SK-N-SH (cell line): ENCODE data around the gene ATP5F1D. TPM values are rescaled to one million over a fixed set of nuclear protein-coding genes. Genes with fewer than 3 reads are reported as not detected.

Source experiments
- CTCF ChIA-PET: fragments of 300-600, 350-600 bp; formaldehyde crosslinking; extraction: SDS; loops from one replicate; lab custom pipeline; 2021; lab: Yijun Ruan, JAX
- POLR2A ChIA-PET: fragments of 350-600 bp; sonication (Branson Sonifier 250); formaldehyde crosslinking; extraction: SDS; loops from one replicate; lab custom pipeline; 2020; ENCODE audit warnings: antibody characterized with exemption, inconsistent platforms; lab: Yijun Ruan, JAX
- DNase-seq: peaks from one replicate; pipeline ENCODE4 v3.0.0; 2012
- H2AFZ ChIP-seq: fragments of 200-600 bp; sonication (generic); 2 replicates; pipeline ENCODE4 v1.8.1; 2016; ENCODE audit warnings: antibody characterized with exemption, mild to moderate bottlenecking, low read depth
- H3F3A ChIP-seq: fragments of 200-600 bp; sonication (generic); replicated peaks from 2 replicates; pipeline ENCODE3; 2016; ENCODE audit warnings: antibody characterized with exemption, mild to moderate bottlenecking; ENCODE audit not compliant: insufficient read depth
- H3K27ac ChIP-seq, 2 experiments: fragments of 200-500 bp in 1 of 2; fragments of 200-600 bp in 1 of 2; sonication (Bioruptor generic) in 1 of 2; sonication (generic), shearing (Covaris generic) in 1 of 2; 2 replicates each; pipeline versions ENCODE4 v1.5.1 to v1.6.1; 2014 to 2016; ENCODE audit warnings: low read depth in 2 of 2, inconsistent platforms in 1 of 2, low read length in 1 of 2, mild to moderate bottlenecking in 1 of 2, mixed read lengths in 1 of 2
- H3K27me3 ChIP-seq: fragments of 200-600 bp; sonication (generic), shearing (Covaris generic); 2 replicates; pipeline ENCODE4 v1.6.1; 2016; ENCODE audit warnings: mixed run types; ENCODE audit not compliant: insufficient read depth
- H3K36me3 ChIP-seq, 2 experiments: fragments of 200-500 bp in 1 of 2; fragments of 200-600 bp in 1 of 2; sonication (Bioruptor generic) in 1 of 2; sonication (generic) in 1 of 2; replicated peaks in 1 of 2; 2 replicates each; pipeline versions ENCODE3 to v1.5.1; 2014 to 2016; ENCODE audit warnings: low read length in 1 of 2, mild to moderate bottlenecking in 1 of 2; ENCODE audit not compliant: insufficient read depth in 2 of 2, control insufficient read depth in 1 of 2
- H3K4me1 ChIP-seq, 2 experiments: fragments of 200-500 bp in 1 of 2; fragments of 200-600 bp in 1 of 2; sonication (Bioruptor generic) in 1 of 2; sonication (generic), shearing (Covaris generic) in 1 of 2; 2 replicates each; pipeline versions ENCODE4 v1.5.1 to v1.6.1; 2014 to 2016; ENCODE audit warnings: low read depth in 1 of 2, low read length in 1 of 2, mixed run types in 1 of 2; ENCODE audit not compliant: insufficient read depth in 2 of 2, control insufficient read depth in 1 of 2
- H3K4me2 ChIP-seq: fragments of 200-600 bp; sonication (generic), shearing (Covaris generic); 2 replicates; pipeline ENCODE4 v1.6.1; 2017; ENCODE audit warnings: mixed run types
- H3K4me3 ChIP-seq, 2 experiments: fragments of 200-500 bp in 1 of 2; fragments of 200-600 bp in 1 of 2; sonication (Bioruptor generic) in 1 of 2; sonication (generic), shearing (Covaris generic) in 1 of 2; 2 replicates each; pipeline versions ENCODE4 v1.5.1 to v1.8.1; 2014 to 2016; ENCODE audit warnings: low read depth in 2 of 2, inconsistent platforms in 1 of 2, low read length in 1 of 2, mild to moderate bottlenecking in 1 of 2, mixed read lengths in 1 of 2, moderate library complexity in 1 of 2
- H3K79me2 ChIP-seq: fragments of 200-600 bp; sonication (generic); 2 replicates; pipeline ENCODE4 v1.8.1; 2017; ENCODE audit warnings: mild to moderate bottlenecking; ENCODE audit not compliant: insufficient read depth
- H3K9ac ChIP-seq: fragments of 200-600 bp; sonication (generic); 2 replicates; pipeline ENCODE4 v1.6.1; 2017; ENCODE audit warnings: mixed run types
- H3K9me2 ChIP-seq: fragments of 200-600 bp; sonication (generic); 2 replicates; pipeline ENCODE4 v1.6.1; 2017; ENCODE audit warnings: mixed run types
- H3K9me3 ChIP-seq: fragments of 200-600 bp; sonication (generic); 2 replicates; pipeline ENCODE4 v1.6.1; 2017; ENCODE audit warnings: mixed run types, mild to moderate bottlenecking, moderate library complexity
- H4K20me1 ChIP-seq: fragments of 200-600 bp; sonication (generic); 2 replicates; pipeline ENCODE4 v1.6.1; 2017; ENCODE audit warnings: mild to moderate bottlenecking, mixed run types; ENCODE audit not compliant: insufficient read depth
- EP300 ChIP-seq, 2 experiments: IDR thresholded peaks; 2 replicates each; pipeline versions ENCODE4 v1.4.0 to v1.6.1; 2012; ENCODE audit warnings: borderline replicate concordance in 1 of 2, low read depth in 1 of 2, low read length in 1 of 2
- EZH2phosphoT487 ChIP-seq: fragments of 200-600 bp; sonication (generic); IDR thresholded peaks from 2 replicates; pipeline ENCODE4 v1.6.1; 2017; ENCODE audit warnings: low read depth, mixed run types, mild to moderate bottlenecking, antibody characterized with exemption, moderate library complexity, borderline replicate concordance
- FOXJ3 ChIP-seq: sonication (generic); formaldehyde crosslinking; IDR thresholded peaks from 2 replicates; pipeline ENCODE4 v1.5.1; 2020; ENCODE audit warnings: mild to moderate bottlenecking, missing genetic modification reagents
- FOXM1 ChIP-seq: IDR thresholded peaks from 2 replicates; pipeline ENCODE4 v1.4.0; 2012; ENCODE audit warnings: low read depth, mild to moderate bottlenecking
- GABPA ChIP-seq: IDR thresholded peaks from 2 replicates; pipeline ENCODE4 v1.4.0; 2012; ENCODE audit warnings: low read depth, mild to moderate bottlenecking
- GATA2 ChIP-seq: sonication (generic); formaldehyde crosslinking; IDR thresholded peaks from 2 replicates; pipeline ENCODE4 v1.5.0; 2020; ENCODE audit warnings: mild to moderate bottlenecking, missing genetic modification reagents
- JUND ChIP-seq: IDR thresholded peaks from 2 replicates; pipeline ENCODE4 v1.4.0; 2012
- MEF2A ChIP-seq: IDR thresholded peaks from 2 replicates; pipeline ENCODE4 v1.4.0; 2012; ENCODE audit warnings: low read depth, borderline replicate concordance
- POLR2AphosphoS5 ChIP-seq: IDR thresholded peaks from 2 replicates; pipeline ENCODE4 v1.6.1; 2012; ENCODE audit warnings: low read depth, low read length
- RAD21 ChIP-seq: IDR thresholded peaks from 2 replicates; pipeline ENCODE4 v1.6.1; 2012; ENCODE audit warnings: mild to moderate bottlenecking, low read length
- SIN3A ChIP-seq: IDR thresholded peaks from 2 replicates; pipeline ENCODE4 v1.6.1; 2012; ENCODE audit warnings: low read depth, mild to moderate bottlenecking, low read length, moderate library complexity, borderline replicate concordance
- TAF1 ChIP-seq: IDR thresholded peaks from 2 replicates; pipeline ENCODE4 v1.6.1; 2012; ENCODE audit warnings: low read depth, mild to moderate bottlenecking, low read length, moderate library complexity, borderline replicate concordance
- TEAD4 ChIP-seq: IDR thresholded peaks from 2 replicates; pipeline ENCODE4 v1.4.0; 2012; ENCODE audit warnings: mild to moderate bottlenecking, borderline replicate concordance; ENCODE audit not compliant: insufficient read depth
- WGBS: methylation state at CpG from one replicate; pipeline ENCODE4 v1.1.6; 2017; ENCODE audit warnings: low lambda C conversion rate; 5-methylcytosine and 5-hydroxymethylcytosine counted together
- polyA plus RNA-seq, 3 experiments: library from polyadenylated mRNA; depleted of rRNA; stranded (reverse); fragments of >200 nt; gene quantifications; 2 replicates each; pipeline ENCODE4 v1.2.3, GENCODE V29; 2012
- TF ChIP-seq, protein P1 (sequence below): fragments of 150-350 bp; IDR thresholded peaks from 2 replicates; pipeline ENCODE4 v1.6.1; 2017; ENCODE audit warnings: antibody characterized with exemption, low read length, low read depth, borderline replicate concordance
- TF ChIP-seq, protein P2 (sequence below): IDR thresholded peaks from 2 replicates; pipeline ENCODE4 v1.6.1; 2012; ENCODE audit warnings: mild to moderate bottlenecking, low read depth, low read length, moderate library complexity
- TF ChIP-seq, protein P3 (sequence below): fragments of 150-350 bp; IDR thresholded peaks from 2 replicates; pipeline ENCODE4 v1.6.1; 2016; ENCODE audit warnings: mild to moderate bottlenecking, low read depth, low read length
- TF ChIP-seq, protein P4 (sequence below): IDR thresholded peaks from 2 replicates; pipeline ENCODE4 v1.4.0; 2012; ENCODE audit warnings: low read depth
- TF ChIP-seq, protein P5 (sequence below): IDR thresholded peaks from 2 replicates; pipeline ENCODE4; 2012

Gene ATP5F1D
- polyA plus RNA-seq, 1 of the 3 experiments (the other 2 are of a cell fraction): 226 TPM

DNA sequence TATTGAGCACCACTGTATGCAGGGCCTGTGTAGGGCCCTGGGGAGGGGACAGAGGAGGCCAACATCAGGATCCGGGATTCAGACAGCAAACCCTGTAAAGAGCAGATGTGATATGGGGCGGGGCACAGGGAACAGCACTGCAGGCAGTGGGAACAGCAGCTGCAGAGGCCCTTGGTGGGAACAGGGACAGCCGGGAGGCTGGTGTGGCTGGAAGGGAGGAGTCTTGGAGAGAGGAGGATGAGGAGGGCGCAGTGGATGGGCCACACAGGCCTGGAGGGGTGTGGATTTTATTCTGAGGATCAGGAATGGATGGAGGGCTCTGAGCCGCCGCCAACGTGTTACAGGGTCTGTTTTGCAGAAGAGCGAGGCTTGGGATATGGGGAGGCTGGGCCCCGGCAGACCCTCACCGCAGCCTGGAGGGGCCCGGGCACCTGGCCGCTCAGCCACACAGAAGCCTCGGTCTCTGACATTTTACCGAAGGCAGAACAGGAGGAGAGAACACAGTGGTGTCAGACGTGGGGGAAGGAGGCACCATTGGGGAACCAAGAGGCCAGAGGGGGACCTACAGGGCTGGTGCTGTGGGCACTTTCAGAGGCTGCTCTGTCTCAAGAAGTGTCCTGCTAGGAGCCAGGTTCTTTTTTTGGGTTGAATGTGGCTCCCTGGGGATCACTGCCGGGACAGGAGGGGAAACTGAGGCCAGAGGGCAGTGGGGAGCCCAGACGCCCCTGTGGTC is 51.0 kb downstream of the ATP5F1D start:
- Histone ChIP-seq H3F3A (no peaks in the 10 kb centered on the region), H3K27ac (no peak overlapping the region), H3K4me1 (peaks cover 0 to 7% of the 10 kb centered on the region in 2 experiments; a peak in 1 of 4 replicates), H4K20me1 (no peaks in the 10 kb centered on the region), H3K9me3 (no peaks in the 10 kb centered on the region), H2AFZ (no peak overlapping the region), H3K79me2 (no peaks in the 10 kb centered on the region), H3K4me2 (no peak overlapping the region), H3K9me2 (no peaks in the 10 kb centered on the region), H3K27me3 (no peaks in the 10 kb centered on the region), H3K4me3 (no peak overlapping the region), H3K9ac (no peak overlapping the region), H3K36me3 (no peaks in the 10 kb centered on the region)
- ChIA-PET POLR2A (no interaction called here), CTCF (no interaction called here)
- TF ChIP-seq FOXJ3 (no peak), EP300 (IDR thresholded peaks at IDR 0.05; ENCODE audit: borderline replicate concordance in 1 of 2, low read depth in 1 of 2, low read length in 1 of 2) (no peak), GATA2 (no peak), TEAD4 (no peak), POLR2AphosphoS5 (no peak), SIN3A (no peak), TAF1 (no peak), MEF2A (no peak), RAD21 (no peak), GABPA (no peak), JUND (no peak), FOXM1 (no peak), EZH2phosphoT487 (no peak)
- TF ChIP-seq, protein P1, sequence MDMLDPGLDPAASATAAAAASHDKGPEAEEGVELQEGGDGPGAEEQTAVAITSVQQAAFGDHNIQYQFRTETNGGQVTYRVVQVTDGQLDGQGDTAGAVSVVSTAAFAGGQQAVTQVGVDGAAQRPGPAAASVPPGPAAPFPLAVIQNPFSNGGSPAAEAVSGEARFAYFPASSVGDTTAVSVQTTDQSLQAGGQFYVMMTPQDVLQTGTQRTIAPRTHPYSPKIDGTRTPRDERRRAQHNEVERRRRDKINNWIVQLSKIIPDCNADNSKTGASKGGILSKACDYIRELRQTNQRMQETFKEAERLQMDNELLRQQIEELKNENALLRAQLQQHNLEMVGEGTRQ: no peak
- TF ChIP-seq, protein P2, sequence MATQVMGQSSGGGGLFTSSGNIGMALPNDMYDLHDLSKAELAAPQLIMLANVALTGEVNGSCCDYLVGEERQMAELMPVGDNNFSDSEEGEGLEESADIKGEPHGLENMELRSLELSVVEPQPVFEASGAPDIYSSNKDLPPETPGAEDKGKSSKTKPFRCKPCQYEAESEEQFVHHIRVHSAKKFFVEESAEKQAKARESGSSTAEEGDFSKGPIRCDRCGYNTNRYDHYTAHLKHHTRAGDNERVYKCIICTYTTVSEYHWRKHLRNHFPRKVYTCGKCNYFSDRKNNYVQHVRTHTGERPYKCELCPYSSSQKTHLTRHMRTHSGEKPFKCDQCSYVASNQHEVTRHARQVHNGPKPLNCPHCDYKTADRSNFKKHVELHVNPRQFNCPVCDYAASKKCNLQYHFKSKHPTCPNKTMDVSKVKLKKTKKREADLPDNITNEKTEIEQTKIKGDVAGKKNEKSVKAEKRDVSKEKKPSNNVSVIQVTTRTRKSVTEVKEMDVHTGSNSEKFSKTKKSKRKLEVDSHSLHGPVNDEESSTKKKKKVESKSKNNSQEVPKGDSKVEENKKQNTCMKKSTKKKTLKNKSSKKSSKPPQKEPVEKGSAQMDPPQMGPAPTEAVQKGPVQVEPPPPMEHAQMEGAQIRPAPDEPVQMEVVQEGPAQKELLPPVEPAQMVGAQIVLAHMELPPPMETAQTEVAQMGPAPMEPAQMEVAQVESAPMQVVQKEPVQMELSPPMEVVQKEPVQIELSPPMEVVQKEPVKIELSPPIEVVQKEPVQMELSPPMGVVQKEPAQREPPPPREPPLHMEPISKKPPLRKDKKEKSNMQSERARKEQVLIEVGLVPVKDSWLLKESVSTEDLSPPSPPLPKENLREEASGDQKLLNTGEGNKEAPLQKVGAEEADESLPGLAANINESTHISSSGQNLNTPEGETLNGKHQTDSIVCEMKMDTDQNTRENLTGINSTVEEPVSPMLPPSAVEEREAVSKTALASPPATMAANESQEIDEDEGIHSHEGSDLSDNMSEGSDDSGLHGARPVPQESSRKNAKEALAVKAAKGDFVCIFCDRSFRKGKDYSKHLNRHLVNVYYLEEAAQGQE: no peak
- TF ChIP-seq, protein P3, sequence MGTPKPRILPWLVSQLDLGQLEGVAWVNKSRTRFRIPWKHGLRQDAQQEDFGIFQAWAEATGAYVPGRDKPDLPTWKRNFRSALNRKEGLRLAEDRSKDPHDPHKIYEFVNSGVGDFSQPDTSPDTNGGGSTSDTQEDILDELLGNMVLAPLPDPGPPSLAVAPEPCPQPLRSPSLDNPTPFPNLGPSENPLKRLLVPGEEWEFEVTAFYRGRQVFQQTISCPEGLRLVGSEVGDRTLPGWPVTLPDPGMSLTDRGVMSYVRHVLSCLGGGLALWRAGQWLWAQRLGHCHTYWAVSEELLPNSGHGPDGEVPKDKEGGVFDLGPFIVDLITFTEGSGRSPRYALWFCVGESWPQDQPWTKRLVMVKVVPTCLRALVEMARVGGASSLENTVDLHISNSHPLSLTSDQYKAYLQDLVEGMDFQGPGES: no peak
- TF ChIP-seq, protein P4, sequence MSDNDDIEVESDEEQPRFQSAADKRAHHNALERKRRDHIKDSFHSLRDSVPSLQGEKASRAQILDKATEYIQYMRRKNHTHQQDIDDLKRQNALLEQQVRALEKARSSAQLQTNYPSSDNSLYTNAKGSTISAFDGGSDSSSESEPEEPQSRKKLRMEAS: no peak
- TF ChIP-seq, protein P5, sequence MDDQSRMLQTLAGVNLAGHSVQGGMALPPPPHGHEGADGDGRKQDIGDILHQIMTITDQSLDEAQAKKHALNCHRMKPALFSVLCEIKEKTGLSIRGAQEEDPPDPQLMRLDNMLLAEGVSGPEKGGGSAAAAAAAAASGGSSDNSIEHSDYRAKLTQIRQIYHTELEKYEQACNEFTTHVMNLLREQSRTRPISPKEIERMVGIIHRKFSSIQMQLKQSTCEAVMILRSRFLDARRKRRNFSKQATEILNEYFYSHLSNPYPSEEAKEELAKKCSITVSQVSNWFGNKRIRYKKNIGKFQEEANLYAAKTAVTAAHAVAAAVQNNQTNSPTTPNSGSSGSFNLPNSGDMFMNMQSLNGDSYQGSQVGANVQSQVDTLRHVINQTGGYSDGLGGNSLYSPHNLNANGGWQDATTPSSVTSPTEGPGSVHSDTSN: no peak
- no peak for DNase-seq
- 86% methylated on average over 16 of the region's 17 CpGs for WGBS
